ENCODE measurements around the gene HSFX2.
"Not testable (repeated sequence)": the region's sequence is repeated elsewhere in the genome, so short reads cannot be mapped to it uniquely, and the experiment has no call there.

DNA sequence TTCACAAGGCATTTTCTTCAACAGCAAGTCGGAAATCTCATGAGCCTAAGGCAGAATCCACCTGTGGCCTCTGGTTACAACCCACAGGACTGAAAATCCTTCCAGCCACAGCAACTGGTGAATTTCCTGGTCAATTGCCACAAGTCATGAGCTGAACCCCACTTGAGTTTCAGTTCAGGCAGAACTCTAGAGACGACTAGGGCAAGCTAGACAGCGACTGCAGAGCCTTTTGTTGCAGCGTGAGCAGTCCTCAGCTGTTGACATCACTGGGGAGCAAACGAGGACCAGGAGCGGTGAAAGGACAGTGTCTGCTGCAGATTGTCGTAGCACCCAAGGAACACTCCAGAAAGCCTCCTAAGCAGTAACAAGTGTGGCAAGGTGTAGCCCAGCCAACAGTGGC, 829 bp upstream of the HSFX2 start:
- TF ChIP-seq EZH2 (IDR thresholded peaks at IDR 0.05); POLR2AphosphoS5 (IDR thresholded peaks at IDR 0.05; ENCODE audit: borderline replicate concordance, low read depth, low read length): not testable (repeated sequence)
